Spleen (tissue), 7 donors: ENCODE results near the gene OBSL1.

Experiments
- CTCF ChIP-seq, 11 experiments: fragments of 200-600 bp in 7 of 11; fragments of 450-650 bp in 4 of 11; sonication (generic) in 4 of 11; IDR thresholded peaks in 8 of 11; conservative IDR thresholded peaks in 3 of 11; 1 replicate in 7 of 11; 2 replicates in 4 of 11; pipeline versions ENCODE4 v1.4.0 to v1.8.0; 2016 to 2021; ENCODE audit warnings: antibody characterized with exemption in 11 of 11, inconsistent platforms in 4 of 11, mild to moderate bottlenecking in 1 of 11
- POLR2A ChIP-seq, 3 donors: fragments of 450-650 bp; IDR thresholded peaks; one replicate each; pipeline ENCODE4 v1.5.1; 2017; ENCODE audit warnings: antibody characterized with exemption in 3 of 3, mild to moderate bottlenecking in 1 of 3
- POLR2AphosphoS5 ChIP-seq, 3 donors: sonication (generic); formaldehyde crosslinking; IDR thresholded peaks; one replicate each; pipeline ENCODE4 v1.5.1; 2017; ENCODE audit warnings: antibody characterized with exemption in 3 of 3
- donor health status: DM: no; HTN: no; CAD: no; lungs with moderate emphysema.
- donor health status: DM: no; HTN: no; CAD: no.
- donor health status: DM: no; HTN: no; CAD: no.

DNA sequence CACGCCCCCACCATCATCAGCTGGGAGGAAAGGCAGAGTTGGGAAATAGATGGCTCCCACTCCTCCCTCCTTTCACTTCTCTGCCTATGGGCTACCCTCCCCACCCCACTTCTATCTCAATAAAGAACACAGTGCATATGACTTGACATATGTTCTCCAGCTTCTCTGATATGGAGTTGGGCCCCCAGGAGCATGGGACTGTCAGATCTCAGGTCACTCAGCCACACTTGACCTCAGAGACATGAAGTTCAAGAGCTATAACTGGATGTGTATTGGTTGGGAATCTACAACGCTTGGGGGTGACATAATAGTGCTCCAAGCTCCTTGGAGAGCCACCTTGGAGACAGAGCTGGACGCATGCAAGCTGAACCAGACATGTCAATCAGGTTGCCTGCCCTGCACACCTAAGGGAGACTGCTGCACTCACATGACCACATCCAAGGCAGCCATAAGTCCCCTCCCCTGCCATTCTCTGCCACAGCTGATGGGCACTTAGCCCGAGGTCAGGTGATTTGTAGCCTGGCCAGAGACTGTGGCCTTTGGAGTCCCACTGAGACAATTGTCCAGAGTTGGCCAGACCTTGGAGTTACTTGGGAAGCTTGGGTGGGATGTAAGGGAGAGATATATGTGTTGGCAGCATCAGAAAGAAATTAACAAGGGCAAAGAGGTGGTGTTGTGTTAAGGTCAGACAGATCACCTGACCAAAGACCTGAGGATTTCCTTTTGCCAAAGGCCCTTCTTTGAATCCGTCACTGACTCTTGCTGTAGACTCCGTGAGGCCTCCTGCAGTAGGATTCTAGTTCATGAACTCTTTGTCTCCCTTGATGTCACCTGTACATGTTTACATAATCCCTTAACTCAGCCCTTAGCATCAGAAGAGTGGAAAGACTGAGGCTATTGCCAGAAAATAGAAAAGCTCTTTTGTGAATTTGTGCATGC lies 4.5 kb upstream of the OBSL1 start:
- no peak for TF ChIP-seq CTCF (IDR thresholded peaks at IDR 0.05 in 8 of 11, conservative IDR thresholded peaks at IDR 0.05 in 3 of 11)
- TF ChIP-seq POLR2A (IDR thresholded peaks at IDR 0.05), result no peak
- no peak for TF ChIP-seq POLR2AphosphoS5 (IDR thresholded peaks at IDR 0.05)
